Smooth muscle cell (in vitro differentiated cells): ENCODE data around the gene KRTAP25-1. TPM values are rescaled to one million over a fixed set of nuclear protein-coding genes. Genes with fewer than 3 reads are reported as not detected.

Experiments used
- DNase-seq: peaks from one replicate; lab custom pipeline; 2025; ENCODE audit not compliant: unreplicated experiment; lab: John Stamatoyannopoulos, UW
- H2AFZ ChIP-seq: fragments of 200-600 bp; sonication (generic); 2 replicates; pipeline ENCODE4 v1.6.0; 2016; ENCODE audit warnings: antibody characterized with exemption, low read depth, mild to moderate bottlenecking
- H3F3A ChIP-seq: fragments of 200-600 bp; sonication (generic); 2 replicates; pipeline ENCODE4 v1.6.0; 2017; ENCODE audit warnings: antibody characterized with exemption, low read depth
- H3K27ac ChIP-seq: fragments of 200-600 bp; sonication (generic); 2 replicates; pipeline ENCODE4 v1.5.1; 2016; ENCODE audit warnings: low read depth, mild to moderate bottlenecking
- H3K27me3 ChIP-seq: fragments of 200-600 bp; sonication (generic); 2 replicates; pipeline ENCODE4 v1.6.1; 2016; ENCODE audit warnings: low read depth, mild to moderate bottlenecking
- H3K36me3 ChIP-seq: fragments of 200-600 bp; sonication (generic); 2 replicates; pipeline ENCODE4 v1.5.1; 2016; ENCODE audit warnings: low read depth
- H3K4me1 ChIP-seq: fragments of 200-600 bp; sonication (generic); 2 replicates; pipeline ENCODE4 v1.5.1; 2016; ENCODE audit warnings: low read depth
- H3K4me2 ChIP-seq: fragments of 200-600 bp; sonication (generic); 2 replicates; pipeline ENCODE4 v1.6.0; 2016; ENCODE audit warnings: mild to moderate bottlenecking
- H3K4me3 ChIP-seq: fragments of 200-600 bp; sonication (generic); 2 replicates; pipeline ENCODE4 v1.5.1; 2016; ENCODE audit warnings: mild to moderate bottlenecking
- H3K79me2 ChIP-seq: fragments of 200-600 bp; sonication (generic); 2 replicates; pipeline ENCODE4 v1.6.0; 2016; ENCODE audit warnings: low read depth, mild to moderate bottlenecking
- H3K9ac ChIP-seq: fragments of 200-600 bp; sonication (generic); 2 replicates; pipeline ENCODE4 v1.6.0; 2016; ENCODE audit warnings: low read depth
- H3K9me3 ChIP-seq: fragments of 200-600 bp; sonication (generic); replicated peaks from 2 replicates; pipeline ENCODE4 v1.5.1; 2016; ENCODE audit warnings: low read depth
- H4K20me1 ChIP-seq: fragments of 200-600 bp; sonication (generic); 2 replicates; pipeline ENCODE4 v1.6.0; 2016; ENCODE audit warnings: low read depth
- WGBS: methylation state at CpG from one replicate; pipeline ENCODE4 v1.1.7; 2016; ENCODE audit warnings: low lambda C conversion rate; 5-methylcytosine and 5-hydroxymethylcytosine counted together
- polyA plus RNA-seq: library from polyadenylated mRNA; unstranded; fragments of >200 nt; fragmentation: Nextera tagmentation; extraction: Ambion mirVana; gene quantifications from 2 replicates; pipeline ENCODE4 v1.2.1, GENCODE V29; 2016
- total RNA-seq: library from RNA; depleted of rRNA; stranded (reverse); fragments of >200 nt; gene quantifications from 2 replicates; pipeline ENCODE4 v1.2.3, GENCODE V29; 2014
- TF ChIP-seq, protein P1 (sequence below): fragments of 200-600 bp; sonication (generic); IDR thresholded peaks from 2 replicates; pipeline ENCODE4 v1.5.1; 2017; ENCODE audit warnings: borderline replicate concordance, mild to moderate bottlenecking, antibody characterized with exemption; ENCODE audit not compliant: insufficient read depth, poor library complexity, severe bottlenecking

The KRTAP25-1 gene
- total and polyA plus RNA-seq, 2 experiments from 2014 or later, result not detected

DNA sequence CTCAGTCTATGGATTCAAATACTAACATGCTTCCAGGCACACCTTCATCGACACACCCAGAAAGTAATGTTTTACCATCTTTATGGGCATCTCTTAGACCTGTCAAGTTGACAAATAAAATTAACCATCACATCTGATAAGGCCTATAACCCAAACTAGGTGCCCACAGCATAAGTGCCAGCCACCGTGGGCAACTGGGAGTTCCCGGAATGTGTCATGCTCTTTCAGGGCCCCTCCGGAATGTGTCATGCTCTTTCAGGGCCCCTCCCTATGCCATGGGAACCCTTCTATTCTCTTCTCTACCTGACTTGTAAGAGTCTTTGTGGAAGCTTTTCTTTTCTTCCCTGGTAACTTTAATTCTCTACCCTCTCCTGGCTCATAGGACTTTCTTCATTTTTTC is 33.2 kb downstream of the KRTAP25-1 start:
- Histone ChIP-seq H3K36me3 (no peaks in the 10 kb centered on the region), H4K20me1 (no peaks in the 10 kb centered on the region), H3K27me3 (no peaks in the 10 kb centered on the region), H3K4me3 (no peak overlapping the region), H3K27ac (no peak overlapping the region), H3K4me1 (no peaks in the 10 kb centered on the region), H3K9ac (no peak overlapping the region), H3K79me2 (no peaks in the 10 kb centered on the region), H3K4me2 (no peak overlapping the region), H2AFZ (no peak overlapping the region), H3F3A (no peaks in the 10 kb centered on the region), H3K9me3 (no peaks in the 10 kb centered on the region)
- no peak for DNase-seq
- WGBS, result 86% methylated on average over 4 of the region's 4 CpGs
- TF ChIP-seq, protein P1, sequence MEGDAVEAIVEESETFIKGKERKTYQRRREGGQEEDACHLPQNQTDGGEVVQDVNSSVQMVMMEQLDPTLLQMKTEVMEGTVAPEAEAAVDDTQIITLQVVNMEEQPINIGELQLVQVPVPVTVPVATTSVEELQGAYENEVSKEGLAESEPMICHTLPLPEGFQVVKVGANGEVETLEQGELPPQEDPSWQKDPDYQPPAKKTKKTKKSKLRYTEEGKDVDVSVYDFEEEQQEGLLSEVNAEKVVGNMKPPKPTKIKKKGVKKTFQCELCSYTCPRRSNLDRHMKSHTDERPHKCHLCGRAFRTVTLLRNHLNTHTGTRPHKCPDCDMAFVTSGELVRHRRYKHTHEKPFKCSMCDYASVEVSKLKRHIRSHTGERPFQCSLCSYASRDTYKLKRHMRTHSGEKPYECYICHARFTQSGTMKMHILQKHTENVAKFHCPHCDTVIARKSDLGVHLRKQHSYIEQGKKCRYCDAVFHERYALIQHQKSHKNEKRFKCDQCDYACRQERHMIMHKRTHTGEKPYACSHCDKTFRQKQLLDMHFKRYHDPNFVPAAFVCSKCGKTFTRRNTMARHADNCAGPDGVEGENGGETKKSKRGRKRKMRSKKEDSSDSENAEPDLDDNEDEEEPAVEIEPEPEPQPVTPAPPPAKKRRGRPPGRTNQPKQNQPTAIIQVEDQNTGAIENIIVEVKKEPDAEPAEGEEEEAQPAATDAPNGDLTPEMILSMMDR, result no peak

DNA sequence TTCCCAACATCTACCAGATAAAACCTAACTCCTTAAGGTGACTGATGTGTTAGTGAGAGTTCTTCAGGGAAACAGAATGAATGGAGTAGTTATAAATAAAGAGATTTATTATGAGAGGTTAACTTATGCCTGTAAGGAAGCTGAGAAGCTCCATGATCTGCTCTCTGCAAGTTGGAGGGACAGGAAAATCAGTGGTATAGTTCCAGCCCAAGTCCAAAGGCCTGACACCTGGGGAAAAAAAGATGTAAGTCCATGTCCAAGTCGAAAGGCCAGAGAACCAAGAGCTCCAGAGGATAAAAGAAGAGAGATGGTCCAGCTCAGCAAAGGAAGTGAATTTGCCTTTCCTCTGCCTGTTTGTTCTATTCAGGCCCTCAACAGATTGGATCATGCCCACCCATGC is 33.6 kb downstream of the KRTAP25-1 start:
- Histone ChIP-seq H2AFZ (no peak overlapping the region), H3K4me2 (no peak overlapping the region), H3K79me2 (no peaks in the 10 kb centered on the region), H3K9ac (no peak overlapping the region), H3K27ac (no peak overlapping the region), H3F3A (no peaks in the 10 kb centered on the region), H3K9me3 (no peaks in the 10 kb centered on the region), H3K36me3 (no peaks in the 10 kb centered on the region), H3K27me3 (no peaks in the 10 kb centered on the region), H3K4me3 (no peak overlapping the region), H3K4me1 (no peaks in the 10 kb centered on the region), H4K20me1 (no peaks in the 10 kb centered on the region)
- WGBS, result 96% methylated on average over 1 of the region's 1 CpG
- no peak for DNase-seq
- TF ChIP-seq, protein P1, result no peak

DNA sequence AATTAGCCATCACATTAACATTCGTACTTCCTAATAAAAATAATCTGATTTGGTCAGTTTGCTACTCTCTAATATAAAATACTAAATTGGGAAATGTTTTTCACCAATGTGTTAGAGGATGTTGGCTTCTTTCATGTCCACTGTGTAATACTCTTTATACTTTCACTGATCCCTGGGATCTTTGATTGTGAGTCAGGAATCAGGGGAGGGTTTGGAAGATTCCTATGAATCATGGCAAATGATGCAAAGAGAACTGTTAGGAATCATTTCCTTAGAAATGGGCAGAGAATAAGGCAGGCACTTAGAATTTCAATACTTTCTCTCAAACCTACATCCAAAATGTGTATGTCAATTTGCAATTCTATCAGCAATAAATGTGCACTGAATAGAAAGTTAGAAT is 37.5 kb downstream of the KRTAP25-1 start:
- Histone ChIP-seq H3F3A (no peaks in the 10 kb centered on the region), H3K27me3 (no peaks in the 10 kb centered on the region), H3K36me3 (no peaks in the 10 kb centered on the region), H2AFZ (no peak overlapping the region), H3K9ac (no peak overlapping the region), H3K4me1 (no peaks in the 10 kb centered on the region), H3K9me3 (no peaks in the 10 kb centered on the region), H4K20me1 (no peaks in the 10 kb centered on the region), H3K79me2 (no peaks in the 10 kb centered on the region), H3K4me2 (no peak overlapping the region), H3K27ac (no peak overlapping the region), H3K4me3 (no peak overlapping the region)
- WGBS, result 86% methylated on average over 1 of the region's 1 CpG
- TF ChIP-seq, protein P1, result no peak
- DNase-seq, result no peak

GRCh38 chr21:30249936-30250335 is 39.4 kb downstream of the KRTAP25-1 start:
- H3K4me3 ChIP-seq, result no peak overlapping the region
- H3K27ac ChIP-seq, result no peak overlapping the region
- no peaks in the 10 kb centered on the region for H3K9me3 ChIP-seq
- H3F3A ChIP-seq, result no peaks in the 10 kb centered on the region
- H3K27me3 ChIP-seq, result no peaks in the 10 kb centered on the region
- no peaks in the 10 kb centered on the region for H3K4me1 ChIP-seq
- no peaks in the 10 kb centered on the region for H4K20me1 ChIP-seq
- H3K79me2 ChIP-seq, result no peaks in the 10 kb centered on the region
- no peak overlapping the region for H2AFZ ChIP-seq
- no peak overlapping the region for H3K9ac ChIP-seq
- DNase-seq, result no peak
- no peaks in the 10 kb centered on the region for H3K36me3 ChIP-seq
- TF ChIP-seq, protein P1, result no peak
- 51% methylated on average over 3 of the region's 3 CpGs for WGBS
- H3K4me2 ChIP-seq, result no peak overlapping the region
